Measurements from ENCODE around the gene SDHAF4.

DNA sequence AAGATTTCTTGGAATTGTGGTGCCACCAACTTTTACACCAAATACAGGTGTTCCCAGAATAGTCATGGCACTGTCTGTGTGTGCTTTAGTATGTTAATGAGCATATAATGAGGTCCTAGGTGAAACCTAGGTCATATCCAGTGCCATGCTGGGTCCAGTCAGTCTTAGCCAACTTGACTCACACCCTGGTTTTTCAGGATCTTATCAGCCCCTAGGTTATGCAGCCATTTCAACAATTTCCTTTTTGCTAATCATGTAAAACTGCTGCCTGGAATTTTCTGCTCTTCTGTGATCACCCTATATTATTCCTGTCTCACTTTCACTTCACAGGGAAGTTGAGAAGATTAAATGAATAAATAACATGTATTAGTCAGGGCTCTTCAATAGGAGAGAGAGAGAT, 23.7 kb downstream of the SDHAF4 start:
- TF ChIP-seq, protein P1, sequence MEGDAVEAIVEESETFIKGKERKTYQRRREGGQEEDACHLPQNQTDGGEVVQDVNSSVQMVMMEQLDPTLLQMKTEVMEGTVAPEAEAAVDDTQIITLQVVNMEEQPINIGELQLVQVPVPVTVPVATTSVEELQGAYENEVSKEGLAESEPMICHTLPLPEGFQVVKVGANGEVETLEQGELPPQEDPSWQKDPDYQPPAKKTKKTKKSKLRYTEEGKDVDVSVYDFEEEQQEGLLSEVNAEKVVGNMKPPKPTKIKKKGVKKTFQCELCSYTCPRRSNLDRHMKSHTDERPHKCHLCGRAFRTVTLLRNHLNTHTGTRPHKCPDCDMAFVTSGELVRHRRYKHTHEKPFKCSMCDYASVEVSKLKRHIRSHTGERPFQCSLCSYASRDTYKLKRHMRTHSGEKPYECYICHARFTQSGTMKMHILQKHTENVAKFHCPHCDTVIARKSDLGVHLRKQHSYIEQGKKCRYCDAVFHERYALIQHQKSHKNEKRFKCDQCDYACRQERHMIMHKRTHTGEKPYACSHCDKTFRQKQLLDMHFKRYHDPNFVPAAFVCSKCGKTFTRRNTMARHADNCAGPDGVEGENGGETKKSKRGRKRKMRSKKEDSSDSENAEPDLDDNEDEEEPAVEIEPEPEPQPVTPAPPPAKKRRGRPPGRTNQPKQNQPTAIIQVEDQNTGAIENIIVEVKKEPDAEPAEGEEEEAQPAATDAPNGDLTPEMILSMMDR (IDR thresholded peaks at IDR 0.05; ENCODE audit: insufficient read depth, low read length): no peak
- TF ChIP-seq POLR2AphosphoS5 (IDR thresholded peaks at IDR 0.05; ENCODE audit: low read depth): no peak
- TF ChIP-seq, protein P2, sequence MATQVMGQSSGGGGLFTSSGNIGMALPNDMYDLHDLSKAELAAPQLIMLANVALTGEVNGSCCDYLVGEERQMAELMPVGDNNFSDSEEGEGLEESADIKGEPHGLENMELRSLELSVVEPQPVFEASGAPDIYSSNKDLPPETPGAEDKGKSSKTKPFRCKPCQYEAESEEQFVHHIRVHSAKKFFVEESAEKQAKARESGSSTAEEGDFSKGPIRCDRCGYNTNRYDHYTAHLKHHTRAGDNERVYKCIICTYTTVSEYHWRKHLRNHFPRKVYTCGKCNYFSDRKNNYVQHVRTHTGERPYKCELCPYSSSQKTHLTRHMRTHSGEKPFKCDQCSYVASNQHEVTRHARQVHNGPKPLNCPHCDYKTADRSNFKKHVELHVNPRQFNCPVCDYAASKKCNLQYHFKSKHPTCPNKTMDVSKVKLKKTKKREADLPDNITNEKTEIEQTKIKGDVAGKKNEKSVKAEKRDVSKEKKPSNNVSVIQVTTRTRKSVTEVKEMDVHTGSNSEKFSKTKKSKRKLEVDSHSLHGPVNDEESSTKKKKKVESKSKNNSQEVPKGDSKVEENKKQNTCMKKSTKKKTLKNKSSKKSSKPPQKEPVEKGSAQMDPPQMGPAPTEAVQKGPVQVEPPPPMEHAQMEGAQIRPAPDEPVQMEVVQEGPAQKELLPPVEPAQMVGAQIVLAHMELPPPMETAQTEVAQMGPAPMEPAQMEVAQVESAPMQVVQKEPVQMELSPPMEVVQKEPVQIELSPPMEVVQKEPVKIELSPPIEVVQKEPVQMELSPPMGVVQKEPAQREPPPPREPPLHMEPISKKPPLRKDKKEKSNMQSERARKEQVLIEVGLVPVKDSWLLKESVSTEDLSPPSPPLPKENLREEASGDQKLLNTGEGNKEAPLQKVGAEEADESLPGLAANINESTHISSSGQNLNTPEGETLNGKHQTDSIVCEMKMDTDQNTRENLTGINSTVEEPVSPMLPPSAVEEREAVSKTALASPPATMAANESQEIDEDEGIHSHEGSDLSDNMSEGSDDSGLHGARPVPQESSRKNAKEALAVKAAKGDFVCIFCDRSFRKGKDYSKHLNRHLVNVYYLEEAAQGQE (IDR thresholded peaks at IDR 0.05; ENCODE audit: insufficient replicate concordance, low read depth): no peak
- TF ChIP-seq GABPA (IDR thresholded peaks at IDR 0.05; ENCODE audit: low read depth): no peak
- no peak for TF ChIP-seq SPI1 (IDR thresholded peaks at IDR 0.05; ENCODE audit: borderline replicate concordance, low read depth)
